ENCODE measurements around the gene ACTR3. TPM values are rescaled to one million over a fixed set of nuclear protein-coding genes. Genes with fewer than 3 reads are reported as not detected.

The ACTR3 gene
- total and polyA plus RNA-seq, 2 donors (not counting 1 experiment from before 2014, with no cell fraction given), result 64.3 to 249 TPM

- CTCF ChIA-PET, result interaction anchor here (1.6 to 2.6 kb wide), 2 partner anchors 11 to 139 kb away, joined by 4 to 10 read pairs; partner anchors contain the start of gene SLC35F5
- TF ChIP-seq CTCF (IDR thresholded peaks at IDR 0.05) (no peak), EZH2 (IDR thresholded peaks at IDR 0.05; ENCODE audit: borderline replicate concordance, insufficient read depth, low read depth, low read length, poor library complexity, severe bottlenecking) (no peak)
- Histone ChIP-seq H3K79me2 (ENCODE audit: control insufficient read depth, insufficient read depth, low read length) (peaks cover 98% of the 10 kb centered on the region), H2AFZ (ENCODE audit: insufficient read depth, low read depth, low read length, poor library complexity, severe bottlenecking) (no peak overlapping the region), H3K27me3 (replicated peaks in 1 of 4; ENCODE audit: control extremely low read depth in 1 of 4, control insufficient read depth in 3 of 4, insufficient read depth in 4 of 4, low read length in 3 of 4) (no peaks in the 10 kb centered on the region), H3K27ac (ENCODE audit: low read length in 2 of 2) (peak overlapping the region in 1 of 2 donors; percentile 69), H3K9me3 (ENCODE audit: control extremely low read depth in 1 of 3, control insufficient read depth in 2 of 3, insufficient read depth in 1 of 3, low read length in 2 of 3) (no peaks in the 10 kb centered on the region), H3K4me3 (ENCODE audit: control extremely low read depth in 1 of 5, extremely low read depth in 1 of 5, insufficient read depth in 1 of 5, low read depth in 2 of 5, low read length in 4 of 5) (peak overlapping the region in 2 of 5 experiments; percentile 7 to 8), H3K4me2 (replicated peaks; ENCODE audit: low read depth, low read length, poor library complexity, severe bottlenecking) (peak overlapping the region; percentile 51), H3K9ac (ENCODE audit: low read length) (peak overlapping the region; percentile 34), H4K20me1 (ENCODE audit: control insufficient read depth, insufficient read depth, low read length, poor library complexity, severe bottlenecking) (peaks cover 88% of the 10 kb centered on the region), H3K4me1 (ENCODE audit: control insufficient read depth in 2 of 2, insufficient read depth in 2 of 2, low read length in 2 of 2) (peaks cover 63 to 87% of the 10 kb centered on the region in 2 donors), H3K36me3 (replicated peaks in 1 of 2; ENCODE audit: control extremely low read depth in 1 of 2, control insufficient read depth in 1 of 2, extremely low read depth in 1 of 2, insufficient read depth in 2 of 2, low read length in 1 of 2) (peaks cover 4 to 21% of the 10 kb centered on the region in 2 experiments)
- Mint-ChIP-seq H3K4me3 (peak overlapping the region; percentile 76), H3K27me3 (no peaks in the 10 kb centered on the region), H3K27ac (peak overlapping the region; percentile 76), H3K4me1 (peaks cover 88% of the 10 kb centered on the region), H3K9me3 (ENCODE audit: insufficient read depth) (no peaks in the 10 kb centered on the region)
- no peak for DNase-seq
- no CpG with 5 or more reads among the region's 4 CpGs for WGBS (ENCODE audit: insufficient coverage)
- intact Hi-C loops (cut with micrococcal nuclease), result no loop called here
- no peak for ATAC-seq (ENCODE audit: low read depth)
- POLR2A ChIA-PET, result interaction anchor here (2.2 kb wide), 1 partner anchor 139 kb away, joined by 4 read pairs; the partner anchor contains the start of gene SLC35F5
These were observed 5.4 kb downstream of the ACTR3 start for GRCh38 chr2:113895301-113895700.

- WGBS (ENCODE audit: insufficient coverage), result no CpG with 5 or more reads among the region's 1 CpG
- ATAC-seq (ENCODE audit: low read depth) (no peak), DNase-seq (no peak)
- Histone ChIP-seq H3K27me3 (replicated peaks in 1 of 4; ENCODE audit: control extremely low read depth in 1 of 4, control insufficient read depth in 3 of 4, insufficient read depth in 4 of 4, low read length in 3 of 4) (no peaks in the 10 kb centered on the region), H3K4me1 (ENCODE audit: control insufficient read depth in 2 of 2, insufficient read depth in 2 of 2, low read length in 2 of 2) (peaks cover 69 to 93% of the 10 kb centered on the region in 2 donors), H3K4me3 (ENCODE audit: control extremely low read depth in 1 of 5, extremely low read depth in 1 of 5, insufficient read depth in 1 of 5, low read depth in 2 of 5, low read length in 4 of 5) (no peak overlapping the region), H4K20me1 (ENCODE audit: control insufficient read depth, insufficient read depth, low read length, poor library complexity, severe bottlenecking) (peaks cover 95% of the 10 kb centered on the region), H3K9me3 (ENCODE audit: control extremely low read depth in 1 of 3, control insufficient read depth in 2 of 3, insufficient read depth in 1 of 3, low read length in 2 of 3) (no peaks in the 10 kb centered on the region), H3K36me3 (replicated peaks in 1 of 2; ENCODE audit: control extremely low read depth in 1 of 2, control insufficient read depth in 1 of 2, extremely low read depth in 1 of 2, insufficient read depth in 2 of 2, low read length in 1 of 2) (peaks cover 4 to 21% of the 10 kb centered on the region in 2 experiments), H2AFZ (ENCODE audit: insufficient read depth, low read depth, low read length, poor library complexity, severe bottlenecking) (no peak overlapping the region), H3K9ac (ENCODE audit: low read length) (peak overlapping the region; percentile 21), H3K79me2 (ENCODE audit: control insufficient read depth, insufficient read depth, low read length) (peaks cover 100% of the 10 kb centered on the region), H3K4me2 (replicated peaks; ENCODE audit: low read depth, low read length, poor library complexity, severe bottlenecking) (peak overlapping the region; percentile 51), H3K27ac (ENCODE audit: low read length in 2 of 2) (peak overlapping the region in 1 of 2 donors; percentile 69)
- H3K27ac Mint-ChIP-seq, result peak overlapping the region; percentile 76
- peaks cover 94% of the 10 kb centered on the region for H3K4me1 Mint-ChIP-seq
- peak overlapping the region; percentile 78 for H3K4me3 Mint-ChIP-seq
- no peaks in the 10 kb centered on the region for H3K9me3 Mint-ChIP-seq (ENCODE audit: insufficient read depth)
- intact Hi-C loops (cut with micrococcal nuclease), result loop anchor here (1.0 kb wide), 1 partner anchor 9 kb away; no protein-coding TSS in a partner anchor
- ChIA-PET POLR2A (no interaction called here), CTCF (interaction anchor here (1.6 to 2.6 kb wide), 2 partner anchors 11 to 139 kb away, joined by 4 to 10 read pairs; partner anchors contain the start of gene SLC35F5)
- no peaks in the 10 kb centered on the region for H3K27me3 Mint-ChIP-seq
- TF ChIP-seq EZH2 (IDR thresholded peaks at IDR 0.05; ENCODE audit: borderline replicate concordance, insufficient read depth, low read depth, low read length, poor library complexity, severe bottlenecking) (no peak), CTCF (IDR thresholded peaks at IDR 0.05) (no peak)
These were observed 6.1 kb downstream of the ACTR3 start for GRCh38 chr2:113895819-113896563.
